Small intestine (tissue), 7 donors: ENCODE data around the gene MEX3A. TPM values are rescaled to one million over a fixed set of nuclear protein-coding genes. Genes with fewer than 3 reads are reported as not detected.
"Not testable (repeated sequence)": the region's sequence is repeated elsewhere in the genome, so short reads cannot be mapped to it uniquely, and the experiment has no call there.

Source experiments
- DNase-seq, 2 donors: peaks; one replicate each; pipeline versions ENCODE4 v3.0.0 to v3.0.0-alpha.2; 2013
- FAIRE-seq: peaks from 2 replicates; lab custom pipeline; 2012; peaks lifted over from hg19 to GRCh38; lab: Jason Lieb, UNC
- H3K27ac ChIP-seq, 3 donors: one replicate each; pipeline ENCODE4 v1.5.1; 2013; ENCODE audit warnings: low read length in 2 of 3, mild to moderate bottlenecking in 2 of 3, control low read depth in 1 of 3, inconsistent platforms in 1 of 3, low read depth in 1 of 3, moderate library complexity in 1 of 3
- H3K27me3 ChIP-seq, 3 donors: one replicate each; pipeline ENCODE4 v1.6.1; 2013; ENCODE audit warnings: low read length in 3 of 3, inconsistent platforms in 1 of 3; ENCODE audit not compliant: control insufficient read depth in 3 of 3, insufficient read depth in 3 of 3
- H3K36me3 ChIP-seq, 3 donors: one replicate each; pipeline ENCODE4 v1.6.1; 2013; ENCODE audit warnings: low read length in 3 of 3, inconsistent platforms in 1 of 3, low read depth in 1 of 3, mild to moderate bottlenecking in 1 of 3, moderate library complexity in 1 of 3; ENCODE audit not compliant: control insufficient read depth in 3 of 3, insufficient read depth in 2 of 3
- H3K4me1 ChIP-seq, 3 donors: one replicate each; pipeline ENCODE4 v1.6.1; 2013; ENCODE audit warnings: low read length in 2 of 3, inconsistent platforms in 1 of 3, low read depth in 1 of 3, mild to moderate bottlenecking in 1 of 3, moderate library complexity in 1 of 3; ENCODE audit not compliant: control insufficient read depth in 3 of 3, insufficient read depth in 2 of 3
- H3K4me3 ChIP-seq, 3 donors: one replicate each; pipeline ENCODE4 v1.5.1; 2013; ENCODE audit warnings: low read length in 3 of 3, control low read depth in 1 of 3, inconsistent platforms in 1 of 3, low read depth in 1 of 3, mild to moderate bottlenecking in 1 of 3, moderate library complexity in 1 of 3
- H3K9me3 ChIP-seq, 2 donors: one replicate each; pipeline ENCODE4 v1.6.1; 2013; ENCODE audit warnings: low read depth in 1 of 2, low read length in 1 of 2; ENCODE audit not compliant: control insufficient read depth in 2 of 2, insufficient read depth in 1 of 2
- WGBS, 3 donors: extraction: QIAGEN DNeasy Blood & Tissue Kit; methylation state at CpG; one replicate each; pipeline ENCODE4 v1.1.7; 2013; 5-methylcytosine and 5-hydroxymethylcytosine counted together
- polyA plus RNA-seq, 4 donors: library from polyadenylated mRNA; stranded (reverse) in 3 of 4; unstranded in 1 of 4; fragments of 200-250 nt in 3 of 4; fragments of 120-200 nt in 1 of 4; gene quantifications; one replicate each; pipeline versions ENCODE4 v1.2.1 to v1.2.3, GENCODE V29; 2013
- donor health status: healthy with polysubstance abuse.
- donor health status: control.
- donor health status: control.
- donor health status: Bipolar disorder and iron deficiency.
- donor health status: healthy.

Gene MEX3A
- polyA plus RNA-seq, 4 donors = under 0.01 to 5.6 (median 0.87) TPM

- no peak for FAIRE-seq
- peak in 1 of 2 donors; percentile 45 for DNase-seq
- WGBS, 3 donors = 25 to 41% (median 38%) methylated on average over 10 to 11 of the region's 11 CpGs
- H3K4me3 ChIP-seq = no peak overlapping the region
- H3K36me3 ChIP-seq = peaks cover 0 to 54% (median 3%) of the 10 kb centered on the region in 3 donors
- no peaks in the 10 kb centered on the region for H3K27me3 ChIP-seq
- peaks cover 4 to 93% (median 38%) of the 10 kb centered on the region in 3 donors for H3K4me1 ChIP-seq
- H3K9me3 ChIP-seq = no peaks in the 10 kb centered on the region
- peak overlapping the region; percentile 45 to 96 (median 78) for H3K27ac ChIP-seq
Measured at GRCh38 chr1:156126043-156126629, 43.9 kb upstream of the MEX3A start.

GRCh38 chr1:156125544-156125943 lies 43.3 kb upstream of the MEX3A start:
- H3K9me3 ChIP-seq, DNase-seq, H3K27me3 ChIP-seq, H3K4me3 ChIP-seq, FAIRE-seq: not testable (repeated sequence)
- Histone ChIP-seq H3K36me3 (peaks cover 0 to 54% (median under 1%) of the 10 kb centered on the region in 3 donors), H3K4me1 (peaks cover 4 to 96% (median 43%) of the 10 kb centered on the region in 3 donors), H3K27ac (peak overlapping the region in 2 of 3 donors; percentile 78 to 96)
- 85 to 92% (median 87%) methylated on average over 10 of the region's 10 CpGs for WGBS, 3 donors

GRCh38 chr1:156124557-156125483 lies 42.6 kb upstream of the MEX3A start:
- 53 to 57% (median 57%) methylated on average over 17 of the region's 17 CpGs for WGBS, 3 donors
- FAIRE-seq (no peak), DNase-seq (peak in 1 of 2 donors; percentile 88)
- Histone ChIP-seq H3K4me3 (no peak overlapping the region), H3K27ac (peak overlapping the region; percentile 63 to 96 (median 78)), H3K36me3 (peaks cover 0 to 57% (median 0%) of the 10 kb centered on the region in 3 donors), H3K4me1 (peaks cover 4 to 96% (median 46%) of the 10 kb centered on the region in 3 donors), H3K27me3 (no peaks in the 10 kb centered on the region), H3K9me3 (no peaks in the 10 kb centered on the region)

- 7 to 24% (median 20%) methylated on average over 14 of the region's 14 CpGs for WGBS, 3 donors
- peaks cover 0 to 57% (median 0%) of the 10 kb centered on the region in 3 donors for H3K36me3 ChIP-seq
- DNase-seq (peak; percentile 96 to 98), FAIRE-seq (no peak)
- peak overlapping the region; percentile 91 to 97 (median 95) for H3K27ac ChIP-seq
- no peaks in the 10 kb centered on the region for H3K9me3 ChIP-seq
- peaks cover 6 to 92% (median 49%) of the 10 kb centered on the region in 3 donors for H3K4me1 ChIP-seq
- no peak overlapping the region for H3K4me3 ChIP-seq
- H3K27me3 ChIP-seq = no peaks in the 10 kb centered on the region
Measured at GRCh38 chr1:156123356-156124196, 41.3 kb upstream of the MEX3A start.

GRCh38 chr1:156122519-156123355 lies 40.5 kb upstream of the MEX3A start:
- Histone ChIP-seq H3K4me3 (peak overlapping the region in 2 of 3 donors; percentile 3 to 37), H3K36me3 (peaks cover 0 to 57% (median 0%) of the 10 kb centered on the region in 3 donors), H3K27me3 (no peaks in the 10 kb centered on the region), H3K9me3 (no peaks in the 10 kb centered on the region), H3K27ac (peak overlapping the region; percentile 91 to 97 (median 95)), H3K4me1 (peaks cover 6 to 92% (median 46%) of the 10 kb centered on the region in 3 donors)
- WGBS, 3 donors = 15 to 30% (median 29%) methylated on average over 14 of the region's 14 CpGs
- peak in 1 of 2 donors; percentile 72 for DNase-seq
- no peak for FAIRE-seq

- WGBS, 3 donors = 43 to 54% (median 46%) methylated on average over 4 of the region's 4 CpGs
- H3K27me3 ChIP-seq = no peaks in the 10 kb centered on the region
- H3K36me3 ChIP-seq = peaks cover 0 to 57% (median 0%) of the 10 kb centered on the region in 3 donors
- H3K4me3 ChIP-seq = no peak overlapping the region
- H3K4me1 ChIP-seq = peaks cover 6 to 94% (median 43%) of the 10 kb centered on the region in 3 donors
- H3K9me3 ChIP-seq = no peaks in the 10 kb centered on the region
- FAIRE-seq (no peak), DNase-seq (no peak)
- H3K27ac ChIP-seq = peak overlapping the region; percentile 91 to 97 (median 95)
Measured at GRCh38 chr1:156122086-156122485, 39.8 kb upstream of the MEX3A start.

GRCh38 chr1:156121457-156121856 lies 39.2 kb upstream of the MEX3A start:
- FAIRE-seq = no peak
- WGBS, 3 donors = 72 to 78% (median 77%) methylated on average over 4 of the region's 4 CpGs

More at GRCh38 chr1:156121457-156121856, 39.2 kb upstream of the MEX3A start:
- no peaks in the 10 kb centered on the region for H3K27me3 ChIP-seq
- no peak for DNase-seq
- peak overlapping the region; percentile 24 to 91 (median 76) for H3K27ac ChIP-seq
- H3K36me3 ChIP-seq = peaks cover 0 to 51% (median 0%) of the 10 kb centered on the region in 3 donors
- H3K9me3 ChIP-seq = no peaks in the 10 kb centered on the region
- H3K4me1 ChIP-seq = peaks cover 6 to 88% (median 38%) of the 10 kb centered on the region in 3 donors
- H3K4me3 ChIP-seq = peak overlapping the region in 1 of 3 donors; percentile 5
